BLaER1 treated with 17β-estradiol and CSF1 and Interleukin-3, amounts not matched to agents 10 nM and 100 nM (cell line): ENCODE results near the gene NAV2.
"Not testable (repeated sequence)": the region's sequence is repeated elsewhere in the genome, so short reads cannot be mapped to it uniquely, and the experiment has no call there.

Source experiments
- H3K27ac ChIP-seq, 11 experiments: shearing (Covaris generic); formaldehyde crosslinking; 2 replicates each; pipeline ENCODE4 v1.8.1; 2022
- H3K27me3 ChIP-seq, 11 experiments: shearing (Covaris generic); formaldehyde crosslinking; 2 replicates each; pipeline ENCODE4 v1.8.1; 2022
- H3K36me3 ChIP-seq, 11 experiments: shearing (Covaris generic); formaldehyde crosslinking; 2 replicates each; pipeline ENCODE4 v1.8.1; 2022
- H3K4me1 ChIP-seq, 10 experiments: shearing (Covaris generic); formaldehyde crosslinking; 2 replicates each; pipeline ENCODE4 v1.8.1; 2022
- H3K4me2 ChIP-seq, 11 experiments: shearing (Covaris generic); formaldehyde crosslinking; 2 replicates each; pipeline ENCODE4 v1.8.1; 2022
- H3K4me3 ChIP-seq, 10 experiments: shearing (Covaris generic); formaldehyde crosslinking; 2 replicates each; pipeline ENCODE4 v1.8.1; 2022
- H3K9ac ChIP-seq, 11 experiments: shearing (Covaris generic); formaldehyde crosslinking; 2 replicates each; pipeline ENCODE4 v1.8.1; 2022
- H3K9me3 ChIP-seq, 11 experiments: shearing (Covaris generic); formaldehyde crosslinking; replicated peaks in 1 of 11; 2 replicates each; pipeline ENCODE4 v1.8.1; 2022
- H4K20me1 ChIP-seq, 11 experiments: shearing (Covaris generic); formaldehyde crosslinking; 2 replicates each; pipeline ENCODE4 v1.8.1; 2022
- Cebpa-rat ChIP-seq, 11 experiments: shearing (Covaris generic); IDR thresholded peaks; 2 replicates each; pipeline ENCODE4 v1.8.1; 2022

Gene NAV2

DNA sequence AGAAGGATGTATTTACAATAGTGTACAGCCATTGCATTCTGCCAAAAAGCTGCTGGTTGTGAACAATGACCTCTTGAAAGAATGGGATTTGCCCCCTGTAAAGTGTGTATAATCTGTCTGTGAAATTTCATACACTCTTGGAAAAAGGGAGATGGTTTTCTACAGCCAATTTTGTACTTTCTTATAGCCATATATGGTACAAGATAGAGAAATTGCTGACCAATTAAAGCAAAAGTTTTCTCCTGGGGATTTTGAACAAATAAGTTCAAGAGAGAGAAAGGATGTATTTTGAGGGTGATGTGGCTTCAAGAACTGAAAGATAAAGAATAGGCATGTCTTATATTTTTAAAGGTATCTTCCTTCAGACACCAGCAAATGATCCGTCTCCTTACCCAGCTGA lies 211.0 kb downstream of the NAV2 start:
- Histone ChIP-seq H3K27ac (no peak overlapping the region), H3K9me3 (no peaks in the 10 kb centered on the region), H3K4me3 (no peak overlapping the region), H4K20me1 (no peaks in the 10 kb centered on the region), H3K4me2 (no peak overlapping the region), H3K4me1 (no peaks in the 10 kb centered on the region), H3K27me3 (no peaks in the 10 kb centered on the region), H3K36me3 (no peaks in the 10 kb centered on the region), H3K9ac (no peak overlapping the region)
- TF ChIP-seq Cebpa-rat (IDR thresholded peaks at IDR 0.05) = no peak

DNA sequence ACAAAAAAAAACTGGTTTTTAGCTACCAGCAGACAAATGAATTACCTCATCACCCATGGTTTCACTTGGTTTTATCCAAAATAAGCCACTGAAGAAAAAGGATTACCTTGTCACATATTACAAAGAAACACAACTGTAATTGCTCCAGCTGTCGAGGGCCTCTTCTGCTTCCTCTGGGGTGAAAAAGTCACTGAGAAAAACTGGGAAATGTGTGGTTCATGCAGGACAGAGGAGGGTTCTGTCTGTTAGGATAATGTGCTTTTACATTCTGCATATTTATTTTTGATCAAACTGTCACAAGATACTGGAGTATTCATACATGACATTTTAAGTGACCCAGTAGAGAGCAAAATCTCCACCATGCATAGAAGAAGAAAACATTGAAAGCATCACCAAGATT lies 211.7 kb downstream of the NAV2 start:
- Histone ChIP-seq H4K20me1 (no peaks in the 10 kb centered on the region), H3K9ac (no peak overlapping the region), H3K27ac (no peak overlapping the region), H3K27me3 (no peaks in the 10 kb centered on the region), H3K4me1 (no peaks in the 10 kb centered on the region), H3K9me3 (no peaks in the 10 kb centered on the region), H3K36me3 (no peaks in the 10 kb centered on the region), H3K4me3 (no peak overlapping the region), H3K4me2 (no peak overlapping the region)
- TF ChIP-seq Cebpa-rat (IDR thresholded peaks at IDR 0.05) = no peak

DNA sequence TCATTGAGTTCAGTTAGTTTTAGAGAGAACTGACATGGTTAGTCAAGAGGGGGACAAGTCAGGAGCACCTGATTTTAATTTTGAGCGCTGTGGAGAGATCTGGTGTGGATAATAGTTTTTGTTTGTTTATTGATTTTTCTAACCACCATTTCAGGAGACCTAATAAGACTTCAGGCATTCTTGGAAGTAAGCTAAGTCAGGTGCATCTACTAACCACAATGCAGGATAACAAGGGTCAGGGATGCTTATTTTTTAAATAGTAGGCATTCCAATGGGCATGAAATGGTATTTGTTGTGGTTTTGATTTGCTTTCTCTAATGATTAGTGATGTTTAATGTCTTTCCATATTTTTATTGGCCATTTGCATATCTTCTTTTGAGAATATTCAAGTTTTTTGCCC lies 212.1 kb downstream of the NAV2 start:
- H3K4me1 ChIP-seq = no peaks in the 10 kb centered on the region
- no peak overlapping the region for H3K9ac ChIP-seq
- no peaks in the 10 kb centered on the region for H3K27me3 ChIP-seq
- no peak overlapping the region for H3K4me3 ChIP-seq
- H3K4me2 ChIP-seq = no peak overlapping the region
- no peaks in the 10 kb centered on the region for H3K36me3 ChIP-seq
- H3K27ac ChIP-seq = no peak overlapping the region
- no peaks in the 10 kb centered on the region for H3K9me3 ChIP-seq
- TF ChIP-seq Cebpa-rat (IDR thresholded peaks at IDR 0.05) = no peak
- no peaks in the 10 kb centered on the region for H4K20me1 ChIP-seq

- not testable (repeated sequence) for H3K4me1 ChIP-seq, H3K36me3 ChIP-seq, H4K20me1 ChIP-seq, H3K27me3 ChIP-seq, H3K27ac ChIP-seq, H3K9ac ChIP-seq, H3K4me2 ChIP-seq, H3K9me3 ChIP-seq, H3K4me3 ChIP-seq
Observed at GRCh38 chr11:19927403-19927802, 214.8 kb downstream of the NAV2 start.

DNA sequence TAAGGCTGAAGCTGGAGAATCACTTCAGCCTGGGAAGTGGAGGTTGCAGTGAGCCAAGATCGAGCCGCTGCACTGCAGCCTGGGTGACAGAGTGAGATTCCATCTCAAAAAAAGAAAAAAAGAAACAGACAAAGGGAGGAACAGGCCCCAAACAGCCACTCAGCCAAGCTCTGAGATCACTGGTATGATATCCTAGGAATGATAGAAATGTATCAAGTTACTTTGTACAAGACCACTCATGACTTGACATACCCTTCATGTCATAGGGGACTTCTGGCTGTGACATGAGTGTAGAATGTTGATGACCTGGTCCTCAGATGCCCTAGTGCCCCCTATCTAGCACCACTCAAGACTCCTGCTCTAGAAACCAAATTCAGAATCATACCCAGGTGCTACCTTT lies 216.5 kb downstream of the NAV2 start:
- H4K20me1 ChIP-seq = no peaks in the 10 kb centered on the region
- no peak for TF ChIP-seq Cebpa-rat (IDR thresholded peaks at IDR 0.05)
- no peaks in the 10 kb centered on the region for H3K9me3 ChIP-seq
- no peak overlapping the region for H3K4me2 ChIP-seq
- no peak overlapping the region for H3K9ac ChIP-seq
- no peaks in the 10 kb centered on the region for H3K36me3 ChIP-seq
- H3K27me3 ChIP-seq = no peaks in the 10 kb centered on the region
- H3K4me1 ChIP-seq = no peaks in the 10 kb centered on the region
- H3K4me3 ChIP-seq = no peak overlapping the region
- no peak overlapping the region for H3K27ac ChIP-seq

- H3K27ac ChIP-seq = no peak overlapping the region
Observed at GRCh38 chr11:19929655-19930054, 217.0 kb downstream of the NAV2 start.

DNA sequence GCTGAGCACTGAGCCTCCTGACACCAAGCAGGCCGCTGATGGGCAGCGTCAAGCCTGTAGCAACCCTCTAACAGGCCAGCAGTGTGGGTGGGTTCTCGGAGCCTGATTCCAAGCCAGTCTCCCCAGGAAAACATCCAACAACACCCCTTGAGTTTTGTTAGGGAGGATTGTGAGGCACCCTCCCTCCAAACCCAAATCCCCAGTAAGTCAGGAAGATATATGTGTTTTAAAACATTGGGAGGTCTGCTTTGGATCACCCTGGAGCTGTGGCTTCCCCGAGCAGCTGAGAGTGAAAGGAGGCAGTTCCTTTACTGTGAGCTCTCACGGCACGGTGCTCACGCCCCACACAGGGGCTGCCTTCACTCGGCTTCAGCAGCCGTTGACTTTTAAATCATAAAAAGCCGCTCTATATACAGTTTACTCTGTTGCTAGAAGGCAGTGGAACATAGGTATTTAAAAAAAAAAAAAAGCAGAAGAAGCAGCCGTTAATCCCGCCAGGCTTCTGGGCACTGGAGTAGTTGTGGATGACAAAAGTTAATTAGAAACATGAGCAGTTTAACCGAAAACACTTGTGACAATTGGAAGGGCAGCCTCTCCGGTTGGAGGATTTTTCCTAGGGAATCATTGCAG lies 218.6 kb downstream of the NAV2 start:
- Histone ChIP-seq H4K20me1 (no peaks in the 10 kb centered on the region), H3K9me3 (no peaks in the 10 kb centered on the region), H3K27me3 (no peaks in the 10 kb centered on the region), H3K4me1 (no peaks in the 10 kb centered on the region), H3K36me3 (no peaks in the 10 kb centered on the region), H3K27ac (no peak overlapping the region), H3K9ac (no peak overlapping the region), H3K4me3 (no peak overlapping the region), H3K4me2 (no peak overlapping the region)
- no peak for TF ChIP-seq Cebpa-rat (IDR thresholded peaks at IDR 0.05)

More at GRCh38 chr11:19929655-19930054, 217.0 kb downstream of the NAV2 start:
- Histone ChIP-seq H3K9me3 (no peaks in the 10 kb centered on the region), H4K20me1 (no peaks in the 10 kb centered on the region), H3K4me2 (no peak overlapping the region), H3K4me3 (no peak overlapping the region), H3K9ac (no peak overlapping the region), H3K4me1 (no peaks in the 10 kb centered on the region), H3K27me3 (no peaks in the 10 kb centered on the region), H3K36me3 (no peaks in the 10 kb centered on the region)
- TF ChIP-seq Cebpa-rat (IDR thresholded peaks at IDR 0.05) = no peak

- Histone ChIP-seq H3K4me3 (no peak overlapping the region), H3K4me1 (no peaks in the 10 kb centered on the region), H3K27me3 (no peaks in the 10 kb centered on the region), H3K4me2 (no peak overlapping the region), H3K27ac (no peak overlapping the region), H3K9me3 (no peaks in the 10 kb centered on the region), H3K9ac (no peak overlapping the region), H4K20me1 (no peaks in the 10 kb centered on the region), H3K36me3 (no peaks in the 10 kb centered on the region)
- TF ChIP-seq Cebpa-rat (IDR thresholded peaks at IDR 0.05) = no peak
Observed at GRCh38 chr11:19931771-19932369, 219.2 kb downstream of the NAV2 start.

GRCh38 chr11:19933132-19933735 lies 220.6 kb downstream of the NAV2 start:
- H3K9me3 ChIP-seq = no peaks in the 10 kb centered on the region
- H3K4me1 ChIP-seq = no peaks in the 10 kb centered on the region
- H4K20me1 ChIP-seq = no peaks in the 10 kb centered on the region
- H3K27ac ChIP-seq = no peak overlapping the region
- no peak overlapping the region for H3K4me2 ChIP-seq
- H3K4me3 ChIP-seq = no peak overlapping the region
- H3K27me3 ChIP-seq = no peaks in the 10 kb centered on the region
- H3K36me3 ChIP-seq = no peaks in the 10 kb centered on the region
- no peak overlapping the region for H3K9ac ChIP-seq
- no peak for TF ChIP-seq Cebpa-rat (IDR thresholded peaks at IDR 0.05)

GRCh38 chr11:19933801-19934488 lies 221.3 kb downstream of the NAV2 start:
- H3K27me3 ChIP-seq = no peaks in the 10 kb centered on the region
- H3K36me3 ChIP-seq = no peaks in the 10 kb centered on the region
- no peak overlapping the region for H3K27ac ChIP-seq
- no peak overlapping the region for H3K4me2 ChIP-seq
- H3K4me1 ChIP-seq = no peaks in the 10 kb centered on the region
- no peak overlapping the region for H3K4me3 ChIP-seq
- no peak overlapping the region for H3K9ac ChIP-seq
- H3K9me3 ChIP-seq = no peaks in the 10 kb centered on the region
- H4K20me1 ChIP-seq = no peaks in the 10 kb centered on the region
- TF ChIP-seq Cebpa-rat (IDR thresholded peaks at IDR 0.05) = no peak
